ENCODE data around the gene LPO. TPM values are rescaled to one million over a fixed set of nuclear protein-coding genes. Genes with fewer than 3 reads are reported as not detected.

The LPO gene
- total RNA-seq, 1 experiment from 2014 or later, result not detected

DNA sequence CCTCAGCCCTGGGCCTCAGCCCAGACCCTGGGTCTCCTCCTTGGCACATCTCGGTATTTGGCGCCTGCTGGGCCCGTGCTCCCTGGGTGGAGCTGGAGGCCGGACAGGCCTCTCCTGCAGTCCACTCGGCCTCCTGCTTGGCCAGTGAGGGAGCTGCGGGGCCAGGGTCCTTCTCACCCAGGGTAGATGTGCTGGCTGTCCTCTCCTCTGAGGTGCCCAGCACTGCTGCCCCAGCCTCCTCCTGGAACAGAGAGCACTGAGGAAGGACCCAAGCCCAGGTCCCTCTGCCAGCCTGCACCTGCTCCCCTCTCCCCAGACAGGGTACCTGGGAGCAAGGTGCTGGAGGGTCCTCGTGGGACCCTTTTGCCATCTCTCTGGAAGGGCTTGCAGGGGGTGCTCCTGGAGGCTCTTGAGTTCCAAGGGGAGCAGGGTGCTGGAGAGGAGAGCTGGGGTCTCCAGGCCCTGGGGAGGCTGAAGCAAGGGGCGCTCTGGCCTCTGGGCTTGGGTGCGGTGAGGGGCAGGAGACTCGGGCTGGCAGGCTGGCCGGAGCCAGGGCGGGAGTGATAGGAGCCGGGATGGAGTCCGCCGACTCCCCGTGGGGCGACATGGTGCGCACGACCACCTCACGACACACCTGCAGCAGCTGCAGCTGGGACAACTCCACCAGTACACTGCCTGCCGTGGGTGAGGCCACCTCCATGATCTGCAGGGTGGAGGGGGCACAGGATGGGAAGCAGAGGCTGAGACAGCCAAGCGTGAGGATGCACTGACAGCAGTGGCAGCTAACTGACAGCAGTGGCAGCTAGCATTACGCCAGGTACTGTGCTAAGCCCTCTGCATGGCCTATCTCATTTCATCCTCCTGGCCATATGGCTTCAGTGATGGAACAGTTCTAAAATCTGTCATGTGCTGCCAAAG is 72.4 kb downstream of the LPO start:
- DNase-seq (ENCODE audit: low read depth, low spot score), result no peak
- Histone ChIP-seq H3K36me3 (ENCODE audit: control insufficient read depth, insufficient read depth, low read length) (no peaks in the 10 kb centered on the region), H3K27ac (ENCODE audit: low read length) (no peak overlapping the region), H3K4me1 (ENCODE audit: control insufficient read depth, insufficient read depth, low read length) (no peaks in the 10 kb centered on the region), H3K27me3 (ENCODE audit: control insufficient read depth, insufficient read depth, low read length) (no peaks in the 10 kb centered on the region), H3K4me3 (ENCODE audit: low read depth in 2 of 2, low read length in 2 of 2) (no peak overlapping the region), H3K9me3 (ENCODE audit: control insufficient read depth, insufficient read depth, low read depth, low read length) (no peaks in the 10 kb centered on the region)
- intact Hi-C loops (cut with micrococcal nuclease; ENCODE audit: unreplicated experiment) (no loop called here), in situ Hi-C loops (cut with HindIII; ENCODE audit: low pct_unique_long_range_greater_than_20kb, low sequenced_read_pairs) (no loop called here)
- ChIA-PET CTCF (interaction anchor here (0.5 kb wide), 1 partner anchor 681 kb away, joined by 3 read pairs; no protein-coding TSS in a partner anchor), POLR2A (no interaction called here)
- no peak for ATAC-seq
- BruUV-seq (replicated peaks), result no TSS peak
- no peak for TF ChIP-seq SIN3A (IDR thresholded peaks at IDR 0.05; ENCODE audit: borderline replicate concordance, insufficient read depth, low read depth, low read length)
- TF ChIP-seq, protein P1, sequence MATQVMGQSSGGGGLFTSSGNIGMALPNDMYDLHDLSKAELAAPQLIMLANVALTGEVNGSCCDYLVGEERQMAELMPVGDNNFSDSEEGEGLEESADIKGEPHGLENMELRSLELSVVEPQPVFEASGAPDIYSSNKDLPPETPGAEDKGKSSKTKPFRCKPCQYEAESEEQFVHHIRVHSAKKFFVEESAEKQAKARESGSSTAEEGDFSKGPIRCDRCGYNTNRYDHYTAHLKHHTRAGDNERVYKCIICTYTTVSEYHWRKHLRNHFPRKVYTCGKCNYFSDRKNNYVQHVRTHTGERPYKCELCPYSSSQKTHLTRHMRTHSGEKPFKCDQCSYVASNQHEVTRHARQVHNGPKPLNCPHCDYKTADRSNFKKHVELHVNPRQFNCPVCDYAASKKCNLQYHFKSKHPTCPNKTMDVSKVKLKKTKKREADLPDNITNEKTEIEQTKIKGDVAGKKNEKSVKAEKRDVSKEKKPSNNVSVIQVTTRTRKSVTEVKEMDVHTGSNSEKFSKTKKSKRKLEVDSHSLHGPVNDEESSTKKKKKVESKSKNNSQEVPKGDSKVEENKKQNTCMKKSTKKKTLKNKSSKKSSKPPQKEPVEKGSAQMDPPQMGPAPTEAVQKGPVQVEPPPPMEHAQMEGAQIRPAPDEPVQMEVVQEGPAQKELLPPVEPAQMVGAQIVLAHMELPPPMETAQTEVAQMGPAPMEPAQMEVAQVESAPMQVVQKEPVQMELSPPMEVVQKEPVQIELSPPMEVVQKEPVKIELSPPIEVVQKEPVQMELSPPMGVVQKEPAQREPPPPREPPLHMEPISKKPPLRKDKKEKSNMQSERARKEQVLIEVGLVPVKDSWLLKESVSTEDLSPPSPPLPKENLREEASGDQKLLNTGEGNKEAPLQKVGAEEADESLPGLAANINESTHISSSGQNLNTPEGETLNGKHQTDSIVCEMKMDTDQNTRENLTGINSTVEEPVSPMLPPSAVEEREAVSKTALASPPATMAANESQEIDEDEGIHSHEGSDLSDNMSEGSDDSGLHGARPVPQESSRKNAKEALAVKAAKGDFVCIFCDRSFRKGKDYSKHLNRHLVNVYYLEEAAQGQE (IDR thresholded peaks at IDR 0.05; ENCODE audit: insufficient read depth in 1 of 2, low read depth in 2 of 2, low read length in 1 of 2), result no peak; a peak in 1 of 4 replicates
- TF ChIP-seq, protein P2, sequence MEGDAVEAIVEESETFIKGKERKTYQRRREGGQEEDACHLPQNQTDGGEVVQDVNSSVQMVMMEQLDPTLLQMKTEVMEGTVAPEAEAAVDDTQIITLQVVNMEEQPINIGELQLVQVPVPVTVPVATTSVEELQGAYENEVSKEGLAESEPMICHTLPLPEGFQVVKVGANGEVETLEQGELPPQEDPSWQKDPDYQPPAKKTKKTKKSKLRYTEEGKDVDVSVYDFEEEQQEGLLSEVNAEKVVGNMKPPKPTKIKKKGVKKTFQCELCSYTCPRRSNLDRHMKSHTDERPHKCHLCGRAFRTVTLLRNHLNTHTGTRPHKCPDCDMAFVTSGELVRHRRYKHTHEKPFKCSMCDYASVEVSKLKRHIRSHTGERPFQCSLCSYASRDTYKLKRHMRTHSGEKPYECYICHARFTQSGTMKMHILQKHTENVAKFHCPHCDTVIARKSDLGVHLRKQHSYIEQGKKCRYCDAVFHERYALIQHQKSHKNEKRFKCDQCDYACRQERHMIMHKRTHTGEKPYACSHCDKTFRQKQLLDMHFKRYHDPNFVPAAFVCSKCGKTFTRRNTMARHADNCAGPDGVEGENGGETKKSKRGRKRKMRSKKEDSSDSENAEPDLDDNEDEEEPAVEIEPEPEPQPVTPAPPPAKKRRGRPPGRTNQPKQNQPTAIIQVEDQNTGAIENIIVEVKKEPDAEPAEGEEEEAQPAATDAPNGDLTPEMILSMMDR (IDR thresholded peaks at IDR 0.05), result no peak
- TF ChIP-seq TCF7L2 (IDR thresholded peaks at IDR 0.05; ENCODE audit: low read depth, low read length), result no peak
- no peak for TF ChIP-seq POLR2AphosphoS5 (IDR thresholded peaks at IDR 0.05; ENCODE audit: low read depth, low read length)

DNA sequence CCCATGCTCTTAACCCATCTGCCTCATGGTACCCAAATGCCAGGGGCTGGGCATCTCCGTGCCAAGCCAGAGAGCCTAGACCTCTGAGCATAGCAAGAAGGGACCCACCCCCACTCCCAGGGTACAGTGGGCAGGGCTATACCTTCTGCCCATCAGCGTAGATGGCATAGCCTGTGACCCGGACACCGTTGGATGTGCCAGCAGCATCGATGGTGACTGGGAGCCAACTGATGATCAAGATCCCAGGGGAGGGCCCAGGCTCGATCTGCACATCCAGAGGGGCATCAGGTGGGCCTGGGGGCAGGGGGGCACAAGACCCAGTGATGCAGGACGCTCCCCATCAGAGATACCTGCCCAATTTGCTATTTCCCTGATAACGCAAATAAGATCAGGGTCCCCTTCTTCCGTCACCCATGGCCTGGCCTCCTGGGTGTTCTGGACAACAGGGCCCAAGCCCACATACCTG is 73.1 kb downstream of the LPO start:
- intact Hi-C loops (cut with micrococcal nuclease; ENCODE audit: unreplicated experiment), result no loop called here
- Histone ChIP-seq H3K27ac (ENCODE audit: low read length) (no peak overlapping the region), H3K36me3 (ENCODE audit: control insufficient read depth, insufficient read depth, low read length) (no peaks in the 10 kb centered on the region), H3K4me3 (ENCODE audit: low read depth in 2 of 2, low read length in 2 of 2) (no peak overlapping the region), H3K27me3 (ENCODE audit: control insufficient read depth, insufficient read depth, low read length) (no peaks in the 10 kb centered on the region), H3K9me3 (ENCODE audit: control insufficient read depth, insufficient read depth, low read depth, low read length) (no peaks in the 10 kb centered on the region), H3K4me1 (ENCODE audit: control insufficient read depth, insufficient read depth, low read length) (no peaks in the 10 kb centered on the region)
- in situ Hi-C loops (cut with HindIII; ENCODE audit: low pct_unique_long_range_greater_than_20kb, low sequenced_read_pairs), result no loop called here
- ChIA-PET POLR2A (no interaction called here), CTCF (no interaction called here)
- TF ChIP-seq, protein P2 (IDR thresholded peaks at IDR 0.05), result no peak
- TF ChIP-seq POLR2AphosphoS5 (IDR thresholded peaks at IDR 0.05; ENCODE audit: low read depth, low read length) (no peak), TCF7L2 (IDR thresholded peaks at IDR 0.05; ENCODE audit: low read depth, low read length) (no peak), SIN3A (IDR thresholded peaks at IDR 0.05; ENCODE audit: borderline replicate concordance, insufficient read depth, low read depth, low read length) (no peak)
- TF ChIP-seq, protein P1 (IDR thresholded peaks at IDR 0.05; ENCODE audit: insufficient read depth in 1 of 2, low read depth in 2 of 2, low read length in 1 of 2), result no peak
- DNase-seq (ENCODE audit: low read depth, low spot score) (no peak), ATAC-seq (no peak)
- no TSS peak for BruUV-seq (replicated peaks)

All from Panc1 (cell line).